HCT116 (cell line): ENCODE measurements around the gene SETD2. TPM values are rescaled to one million over a fixed set of nuclear protein-coding genes. Genes with fewer than 3 reads are reported as not detected.
"Not testable (repeated sequence)": the region's sequence is repeated elsewhere in the genome, so short reads cannot be mapped to it uniquely, and the experiment has no call there.

ENCODE experiments used
- ATAC-seq: fragments of 200-7000 bp; cut with Tn5 transposase; 2 replicates; pipeline ENCODE4 v1.9.1; 2020; ENCODE audit warnings: mild to moderate bottlenecking, moderate library complexity
- BruUV-seq: library from RNA; stranded (reverse); fragments of 400-500 nt; replicated peaks from 2 replicates; lab custom pipeline; 2021; lab: Mats Ljungman, UMichigan
- CTCF ChIA-PET: fragments of 300-600 bp; sonication (Branson Sonifier 250); formaldehyde crosslinking; loops from one replicate; lab custom pipeline; 2021; ENCODE audit warnings: antibody characterized with exemption; lab: Charles Lee
- POLR2A ChIA-PET: fragments of 300-600, 350-600 bp; sonication (Branson Sonifier 250); formaldehyde crosslinking; loops from one replicate; lab custom pipeline; 2021; ENCODE audit warnings: antibody characterized with exemption; lab: Charles Lee
- RAD21 ChIA-PET, 2 experiments: fragments of 300-600 bp; sonication (Branson Sonifier 250); formaldehyde crosslinking; loops; one replicate each; lab custom pipeline; 2023; ENCODE audit warnings: low total read pairs in 2 of 2; ENCODE audit not compliant: uncharacterized antibody in 2 of 2, unreplicated experiment in 2 of 2, low non-redundant PET in 1 of 2; lab: Charles Lee
- DNase-seq: peaks from one replicate; pipeline ENCODE4 v3.0.0-alpha.2; 2010; ENCODE audit warnings: low read depth, low spot score
- H2AFZ ChIP-seq: fragments of 200-600 bp; shearing (Covaris generic), sonication (generic); 2 replicates; pipeline ENCODE4 v1.6.1; 2017; ENCODE audit warnings: low read depth, mixed run types, mixed read lengths, antibody characterized with exemption, low read length; ENCODE audit not compliant: poor library complexity, severe bottlenecking
- H3K27ac ChIP-seq: 2 replicates; pipeline ENCODE4 v1.5.1; 2012; ENCODE audit warnings: low read depth, low read length
- H3K27me3 ChIP-seq: fragments of 200-600 bp; sonication (generic); 2 replicates; pipeline ENCODE4 v1.6.1; 2016; ENCODE audit warnings: mixed run types, low read length, mixed read lengths; ENCODE audit not compliant: insufficient read depth
- H3K36me3 ChIP-seq, 2 experiments: fragments of 200-500 bp in 1 of 2; fragments of 200-600 bp in 1 of 2; sonication (Bioruptor generic) in 1 of 2; sonication (generic) in 1 of 2; 2 replicates each; pipeline versions ENCODE4 v1.5.1 to v1.6.1; 2014 to 2016; ENCODE audit warnings: low read length in 2 of 2, inconsistent platforms in 1 of 2, mixed read lengths in 1 of 2, mixed run types in 1 of 2; ENCODE audit not compliant: insufficient read depth in 2 of 2, control insufficient read depth in 1 of 2
- H3K4me1 ChIP-seq, 2 experiments: fragments of 200-600 bp in 1 of 2; sonication (generic) in 1 of 2; 2 replicates each; pipeline versions ENCODE4 v1.5.1 to v1.6.1; 2012 to 2017; ENCODE audit warnings: low read length in 2 of 2, inconsistent platforms in 1 of 2, mild to moderate bottlenecking in 1 of 2, mixed read lengths in 1 of 2, mixed run types in 1 of 2, moderate library complexity in 1 of 2; ENCODE audit not compliant: insufficient read depth in 2 of 2, control insufficient read depth in 1 of 2
- H3K4me2 ChIP-seq: fragments of 200-600 bp; sonication (generic); 2 replicates; pipeline ENCODE4 v1.6.1; 2017; ENCODE audit warnings: mixed run types, low read length, mixed read lengths
- H3K4me3 ChIP-seq, 2 experiments: fragments of 200-600 bp in 1 of 2; sonication (generic) in 1 of 2; replicated peaks in 1 of 2; 2 replicates each; pipeline ENCODE4 v1.5.1; 2011 to 2016; ENCODE audit warnings: low read length in 2 of 2, control low read depth in 1 of 2, low read depth in 1 of 2, mild to moderate bottlenecking in 1 of 2, mixed read lengths in 1 of 2, mixed run types in 1 of 2
- H3K79me2 ChIP-seq: fragments of 200-600 bp; sonication (generic); 2 replicates; pipeline ENCODE4 v1.6.1; 2017; ENCODE audit warnings: mild to moderate bottlenecking, mixed run types, low read length, moderate library complexity, mixed read lengths; ENCODE audit not compliant: insufficient read depth
- H3K9ac ChIP-seq: fragments of 200-600 bp; sonication (generic); 2 replicates; pipeline ENCODE4 v1.6.1; 2016; ENCODE audit warnings: low read length, mixed read lengths
- H3K9me2 ChIP-seq: fragments of 200-600 bp; sonication (generic), shearing (Covaris generic); 2 replicates; pipeline ENCODE4 v1.6.1; 2017; ENCODE audit warnings: mixed run types, mild to moderate bottlenecking, moderate library complexity; ENCODE audit not compliant: insufficient read depth
- H3K9me3 ChIP-seq, 2 experiments: fragments of 200-500 bp in 1 of 2; fragments of 200-600 bp in 1 of 2; sonication (Bioruptor generic) in 1 of 2; sonication (generic) in 1 of 2; 2 replicates each; pipeline ENCODE4 v1.6.1; 2014 to 2017; ENCODE audit warnings: low read length in 2 of 2, mixed read lengths in 2 of 2, inconsistent platforms in 1 of 2, low read depth in 1 of 2, mild to moderate bottlenecking in 1 of 2, mixed run types in 1 of 2, moderate library complexity in 1 of 2; ENCODE audit not compliant: control insufficient read depth in 1 of 2, insufficient read depth in 1 of 2
- H4K20me1 ChIP-seq: fragments of 200-600 bp; sonication (generic), shearing (Covaris generic); 2 replicates; pipeline ENCODE4 v1.6.1; 2017; ENCODE audit warnings: mixed run types, mild to moderate bottlenecking, moderate library complexity; ENCODE audit not compliant: insufficient read depth
- EGR1 ChIP-seq: IDR thresholded peaks from 2 replicates; pipeline ENCODE4 v1.6.1; 2012; ENCODE audit warnings: low read depth
- EZH2phosphoT487 ChIP-seq: fragments of 200-600 bp; IDR thresholded peaks from 2 replicates; pipeline ENCODE4 v1.6.1; 2018; ENCODE audit warnings: antibody characterized with exemption, borderline replicate concordance
- SIN3A ChIP-seq: IDR thresholded peaks from 2 replicates; pipeline ENCODE4 v1.6.1; 2012; ENCODE audit warnings: low read depth
- YY1 ChIP-seq: IDR thresholded peaks from 2 replicates; pipeline ENCODE4 v1.6.1; 2011; ENCODE audit warnings: low read length, low read depth, moderate library complexity, mild to moderate bottlenecking; ENCODE audit not compliant: insufficient replicate concordance; ENCODE audit errors: extremely low read depth
- ZFX ChIP-seq: fragments of 450-650 bp; IDR thresholded peaks from 2 replicates; pipeline ENCODE4 v1.6.1; 2017
- ZNF274 ChIP-seq: fragments of 200-500 bp; sonication (Bioruptor generic); IDR thresholded peaks from 2 replicates; pipeline ENCODE4 v1.6.1; 2014; ENCODE audit warnings: mild to moderate bottlenecking, low read depth, low read length, inconsistent platforms
- intact Hi-C: fragments of 100-400 bp; cut with micrococcal nuclease; formaldehyde crosslinking; loops from 2 replicates; pipeline ENCODE4 v1.10.0; 2022
- total RNA-seq: library from RNA; stranded (reverse); gene quantifications from one replicate; pipeline ENCODE4 v1.2.1, GENCODE V29; 2021; ENCODE audit not compliant: unreplicated experiment

The SETD2 gene
- total RNA-seq, 1 experiment from 2014 or later = 33.0 TPM

DNA sequence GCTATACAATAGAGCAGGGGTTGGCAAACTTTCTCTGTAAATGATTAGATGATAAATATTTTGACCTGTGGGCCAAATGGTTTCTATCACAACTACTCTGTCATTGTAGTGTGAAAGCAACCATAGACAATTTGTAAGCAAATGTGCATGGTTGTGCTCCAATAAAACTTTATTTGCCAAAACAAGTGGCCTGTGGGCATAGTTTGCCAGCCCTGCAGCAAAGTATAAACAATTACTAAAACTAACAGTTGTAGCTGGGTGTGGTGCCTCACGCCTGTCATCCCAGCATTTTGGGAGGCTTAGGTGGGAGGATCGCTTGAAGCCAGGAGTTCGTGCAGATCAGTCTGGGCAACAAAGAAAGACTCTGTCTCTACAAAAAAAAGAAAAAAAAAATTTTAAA is 122.8 kb downstream of the SETD2 start:
- BruUV-seq = no TSS peak
- H3K9me2 ChIP-seq = no peaks in the 10 kb centered on the region
- POLR2A ChIA-PET = interaction anchor here (0.9 to 1.0 kb wide), 2 partner anchors 9 to 65 kb away, joined by 3 to 5 read pairs; partner anchors contain the start of gene CCDC12

DNA sequence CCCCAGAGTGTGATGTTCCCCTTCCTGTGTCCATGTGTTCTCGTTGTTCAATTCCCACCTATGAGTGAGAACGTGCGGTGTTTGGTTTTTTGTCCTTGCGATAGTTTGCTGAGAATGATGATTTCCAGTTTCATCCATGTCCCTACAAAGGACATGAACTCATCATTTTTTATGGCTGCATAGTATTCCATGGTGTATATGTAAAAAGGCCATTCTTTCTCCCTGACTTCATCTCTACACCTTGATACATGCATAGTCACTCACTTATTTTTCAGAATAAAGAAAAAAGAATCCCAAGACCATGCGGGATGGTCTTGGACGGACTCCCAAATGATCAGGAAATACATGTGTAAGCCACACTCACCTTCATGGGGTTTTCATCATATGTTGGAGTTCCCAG is 126.6 kb downstream of the SETD2 start:
- DNase-seq, H3K4me1 ChIP-seq, H3K4me2 ChIP-seq, H4K20me1 ChIP-seq, H3K9me2 ChIP-seq, H3K9ac ChIP-seq, BruUV-seq, RAD21 ChIA-PET, H3K27ac ChIP-seq, CTCF ChIA-PET, H3K79me2 ChIP-seq, POLR2A ChIA-PET, H3K4me3 ChIP-seq, ATAC-seq, intact Hi-C loops, H3K27me3 ChIP-seq, H2AFZ ChIP-seq, H3K9me3 ChIP-seq: not testable (repeated sequence)
- H3K36me3 ChIP-seq = peaks cover 23 to 29% of the 10 kb centered on the region in 2 experiments

More for the DNA sequence above, 122.8 kb downstream of the SETD2 start:
- peaks cover 16 to 23% of the 10 kb centered on the region in 2 experiments; a peak in 3 of 4 replicates for H3K36me3 ChIP-seq
- 0 out of 2 replicates have a peak, but pooled peaks cover 8% of the 10 kb centered on the region for H3K79me2 ChIP-seq
- H3K4me2 ChIP-seq = no peak overlapping the region
- no peak overlapping the region for H3K9ac ChIP-seq
- TF ChIP-seq YY1 = no peak
- TF ChIP-seq EZH2phosphoT487 = no peak
- no peak for TF ChIP-seq EGR1
- TF ChIP-seq ZFX = no peak
- no peak for TF ChIP-seq ZNF274
- TF ChIP-seq SIN3A = no peak
- H4K20me1 ChIP-seq = no peaks in the 10 kb centered on the region
- CTCF ChIA-PET = no interaction called here
- intact Hi-C loops = loop anchor here (10.0 kb wide), 1 partner anchor 284 kb away; no protein-coding TSS in a partner anchor
- RAD21 ChIA-PET = no interaction called here
- DNase-seq = no peak
- no peak overlapping the region for H3K4me3 ChIP-seq
- no peak for ATAC-seq
- H3K27me3 ChIP-seq = no peaks in the 10 kb centered on the region
- H2AFZ ChIP-seq = no peak overlapping the region
- no peaks in the 10 kb centered on the region for H3K4me1 ChIP-seq
- H3K27ac ChIP-seq = no peak overlapping the region
- no peaks in the 10 kb centered on the region for H3K9me3 ChIP-seq
